ENCODE measurements around the gene UGT2A2.

Gene UGT2A2

GRCh38 chr4:69617083-69617694, 22.3 kb downstream of the UGT2A2 start:
- Histone ChIP-seq H3K27ac (no peak overlapping the region), H3K27me3 (replicated peaks) (no peaks in the 10 kb centered on the region), H3K4me3 (ENCODE audit: low read depth, low read length) (no peak overlapping the region), H3K36me3 (replicated peaks) (no peaks in the 10 kb centered on the region)
- peak; percentile 50 for TF ChIP-seq CTCF (IDR thresholded peaks at IDR 0.05; ENCODE audit: low read depth, low read length, missing control alignments)
- in situ Hi-C loops (cut with HindIII; ENCODE audit: low pct_ligation_motif_present, low sequenced_read_pairs) = no loop called here
- DNase-seq = peak; percentile 45

GRCh38 chr4:69610484-69610883, 29.0 kb downstream of the UGT2A2 start:
- H3K27ac ChIP-seq = no peak overlapping the region
- TF ChIP-seq CTCF (IDR thresholded peaks at IDR 0.05; ENCODE audit: low read depth, low read length, missing control alignments) = no peak
- no peak overlapping the region for H3K4me3 ChIP-seq (ENCODE audit: low read depth, low read length)
- H3K36me3 ChIP-seq (replicated peaks) = no peaks in the 10 kb centered on the region
- DNase-seq = no peak
- in situ Hi-C loops (cut with HindIII; ENCODE audit: low pct_ligation_motif_present, low sequenced_read_pairs) = no loop called here
- no peaks in the 10 kb centered on the region for H3K27me3 ChIP-seq (replicated peaks)

GRCh38 chr4:69601065-69601464, 38.4 kb downstream of the UGT2A2 start:
- in situ Hi-C loops (cut with HindIII; ENCODE audit: low pct_ligation_motif_present, low sequenced_read_pairs) = no loop called here
- TF ChIP-seq CTCF (IDR thresholded peaks at IDR 0.05; ENCODE audit: low read depth, low read length, missing control alignments) = no peak
- H3K27me3 ChIP-seq (replicated peaks) = no peaks in the 10 kb centered on the region
- DNase-seq = no peak
- no peaks in the 10 kb centered on the region for H3K36me3 ChIP-seq (replicated peaks)
- no peak overlapping the region for H3K4me3 ChIP-seq (ENCODE audit: low read depth, low read length)
- H3K27ac ChIP-seq = no peak overlapping the region

GRCh38 chr4:69600013-69600412, 39.4 kb downstream of the UGT2A2 start:
- H3K27me3 ChIP-seq (replicated peaks) = no peaks in the 10 kb centered on the region
- no peak for DNase-seq
- in situ Hi-C loops (cut with HindIII; ENCODE audit: low pct_ligation_motif_present, low sequenced_read_pairs) = no loop called here
- H3K4me3 ChIP-seq (ENCODE audit: low read depth, low read length) = no peak overlapping the region
- H3K27ac ChIP-seq = no peak overlapping the region
- TF ChIP-seq CTCF (IDR thresholded peaks at IDR 0.05; ENCODE audit: low read depth, low read length, missing control alignments) = no peak
- no peaks in the 10 kb centered on the region for H3K36me3 ChIP-seq (replicated peaks)

GRCh38 chr4:69594382-69594781, 45.1 kb downstream of the UGT2A2 start:
- TF ChIP-seq CTCF (IDR thresholded peaks at IDR 0.05; ENCODE audit: low read depth, low read length, missing control alignments) = no peak
- no peak overlapping the region for H3K4me3 ChIP-seq (ENCODE audit: low read depth, low read length)
- DNase-seq = no peak
- no peak overlapping the region for H3K27ac ChIP-seq
- in situ Hi-C loops (cut with HindIII; ENCODE audit: low pct_ligation_motif_present, low sequenced_read_pairs) = no loop called here
- no peaks in the 10 kb centered on the region for H3K36me3 ChIP-seq (replicated peaks)
- H3K27me3 ChIP-seq (replicated peaks) = no peaks in the 10 kb centered on the region

GRCh38 chr4:69591364-69591763, 48.1 kb downstream of the UGT2A2 start:
- H3K4me3 ChIP-seq (ENCODE audit: low read depth, low read length) = no peak overlapping the region
- no peaks in the 10 kb centered on the region for H3K27me3 ChIP-seq (replicated peaks)
- H3K36me3 ChIP-seq (replicated peaks) = no peaks in the 10 kb centered on the region
- TF ChIP-seq CTCF (IDR thresholded peaks at IDR 0.05; ENCODE audit: low read depth, low read length, missing control alignments) = no peak
- no peak overlapping the region for H3K27ac ChIP-seq
- DNase-seq = no peak
- in situ Hi-C loops (cut with HindIII; ENCODE audit: low pct_ligation_motif_present, low sequenced_read_pairs) = no loop called here
